GM23338 (cell line): Measurements from ENCODE around the gene NDE1.

Experiments used
- EZH2phosphoT487 ChIP-seq: fragments of 200-600 bp; sonication (generic); IDR thresholded peaks from one replicate; pipeline ENCODE4 v1.8.1; 2018; ENCODE audit warnings: antibody characterized with exemption; ENCODE audit not compliant: unreplicated experiment
- NANOG ChIP-seq: IDR thresholded peaks from 2 replicates; pipeline ENCODE4 v1.6.1; 2016; ENCODE audit warnings: antibody characterized with exemption, borderline replicate concordance
- POLR2AphosphoS5 ChIP-seq: IDR thresholded peaks from 2 replicates; pipeline ENCODE4 v1.6.1; 2016; ENCODE audit warnings: antibody characterized with exemption, low read depth
- ZNF331 ChIP-seq: fragments of 250-450 bp; sonication (Bioruptor Pico); IDR thresholded peaks from 2 replicates; pipeline ENCODE4 v1.5.0; 2020; ENCODE audit warnings: low read depth, mild to moderate bottlenecking, moderate library complexity
- TF ChIP-seq, protein P1 (sequence below), 2 experiments: fragments of 200-600 bp in 1 of 2; sonication (generic) in 1 of 2; conservative IDR thresholded peaks; 2 replicates each; pipeline versions ENCODE4 v1.5.1 to v1.6.1; 2016 to 2017; ENCODE audit warnings: antibody characterized with exemption in 2 of 2, low read depth in 2 of 2, mild to moderate bottlenecking in 2 of 2, moderate library complexity in 1 of 2

DNA sequence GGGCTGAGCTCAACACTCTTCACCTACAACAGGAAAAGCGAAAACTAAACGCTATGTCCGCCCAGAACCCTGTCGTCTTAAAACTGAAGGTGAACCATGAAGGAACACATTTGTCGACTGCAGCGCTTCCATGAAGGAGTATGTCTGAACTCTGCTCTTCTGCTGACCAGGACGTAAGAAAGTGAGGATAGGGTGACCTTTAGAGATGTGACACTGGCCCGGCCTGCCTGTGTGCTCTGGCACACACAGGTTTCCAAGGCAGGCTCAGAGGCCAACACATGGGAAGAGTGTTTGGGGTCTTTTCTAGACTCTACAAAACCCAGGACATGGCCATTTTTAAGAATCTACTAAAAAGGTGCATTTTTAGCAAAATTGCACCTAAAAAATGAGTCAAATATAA lies 28.2 kb upstream of the NDE1 start:
- no peak for TF ChIP-seq EZH2phosphoT487
- TF ChIP-seq, protein P1, sequence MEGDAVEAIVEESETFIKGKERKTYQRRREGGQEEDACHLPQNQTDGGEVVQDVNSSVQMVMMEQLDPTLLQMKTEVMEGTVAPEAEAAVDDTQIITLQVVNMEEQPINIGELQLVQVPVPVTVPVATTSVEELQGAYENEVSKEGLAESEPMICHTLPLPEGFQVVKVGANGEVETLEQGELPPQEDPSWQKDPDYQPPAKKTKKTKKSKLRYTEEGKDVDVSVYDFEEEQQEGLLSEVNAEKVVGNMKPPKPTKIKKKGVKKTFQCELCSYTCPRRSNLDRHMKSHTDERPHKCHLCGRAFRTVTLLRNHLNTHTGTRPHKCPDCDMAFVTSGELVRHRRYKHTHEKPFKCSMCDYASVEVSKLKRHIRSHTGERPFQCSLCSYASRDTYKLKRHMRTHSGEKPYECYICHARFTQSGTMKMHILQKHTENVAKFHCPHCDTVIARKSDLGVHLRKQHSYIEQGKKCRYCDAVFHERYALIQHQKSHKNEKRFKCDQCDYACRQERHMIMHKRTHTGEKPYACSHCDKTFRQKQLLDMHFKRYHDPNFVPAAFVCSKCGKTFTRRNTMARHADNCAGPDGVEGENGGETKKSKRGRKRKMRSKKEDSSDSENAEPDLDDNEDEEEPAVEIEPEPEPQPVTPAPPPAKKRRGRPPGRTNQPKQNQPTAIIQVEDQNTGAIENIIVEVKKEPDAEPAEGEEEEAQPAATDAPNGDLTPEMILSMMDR (conservative IDR thresholded peaks at IDR 0.05; ENCODE audit: low read depth in 2 of 2): no peak
- TF ChIP-seq POLR2AphosphoS5: no peak
- no peak for TF ChIP-seq NANOG
- no peak for TF ChIP-seq ZNF331 (CRISPR knock-in tag)
